Cardiac muscle cell (in vitro differentiated cells and primary cell): ENCODE data around the gene LEUTX. TPM values are rescaled to one million over a fixed set of nuclear protein-coding genes. Genes with fewer than 3 reads are reported as not detected.

Experiments used
- DNase-seq, 2 donors: peaks; one replicate each; pipeline versions ENCODE4 v3.0.0 to v3.0.0-alpha.2; 2010 to 2017; ENCODE audit warnings: low read depth in 1 of 2, low spot score in 1 of 2
- H3K27ac ChIP-seq: fragments of 200-600 bp; sonication (generic); 2 replicates; pipeline ENCODE4 v1.5.1; 2016
- H3K27me3 ChIP-seq: fragments of 200-600 bp; sonication (generic); 2 replicates; pipeline ENCODE4 v1.6.0; 2016; ENCODE audit warnings: control low read depth
- H3K36me3 ChIP-seq: fragments of 200-600 bp; sonication (generic); 2 replicates; pipeline ENCODE4 v1.5.1; 2016; ENCODE audit warnings: control low read depth
- H3K4me1 ChIP-seq: fragments of 200-600 bp; sonication (generic); 2 replicates; pipeline ENCODE4 v1.8.1; 2017; ENCODE audit warnings: low read depth, mild to moderate bottlenecking, mixed run types
- H3K4me3 ChIP-seq: fragments of 200-600 bp; sonication (generic); 2 replicates; pipeline ENCODE4 v1.5.1; 2016; ENCODE audit warnings: mild to moderate bottlenecking
- H3K9me3 ChIP-seq: fragments of 200-600 bp; sonication (generic); 2 replicates; pipeline ENCODE4 v1.5.1; 2017; ENCODE audit warnings: low read depth, mild to moderate bottlenecking, control low read depth
- polyA plus RNA-seq: library from polyadenylated mRNA; unstranded; fragments of >200 nt; fragmentation: Nextera tagmentation; extraction: Ambion mirVana; gene quantifications from 2 replicates; pipeline ENCODE4 v1.2.1, GENCODE V29; 2016
- total RNA-seq: library from RNA; depleted of rRNA; stranded (reverse); fragments of >200 nt; gene quantifications from 2 replicates; pipeline ENCODE4 v1.2.3, GENCODE V29; 2016
- TF ChIP-seq, protein P1 (sequence below): IDR thresholded peaks from 2 replicates; pipeline ENCODE4 v1.5.1; 2012; ENCODE audit warnings: low read depth, mild to moderate bottlenecking, low read length

The LEUTX gene
- total and polyA plus RNA-seq, 2 experiments from 2014 or later, result not detected

DNA sequence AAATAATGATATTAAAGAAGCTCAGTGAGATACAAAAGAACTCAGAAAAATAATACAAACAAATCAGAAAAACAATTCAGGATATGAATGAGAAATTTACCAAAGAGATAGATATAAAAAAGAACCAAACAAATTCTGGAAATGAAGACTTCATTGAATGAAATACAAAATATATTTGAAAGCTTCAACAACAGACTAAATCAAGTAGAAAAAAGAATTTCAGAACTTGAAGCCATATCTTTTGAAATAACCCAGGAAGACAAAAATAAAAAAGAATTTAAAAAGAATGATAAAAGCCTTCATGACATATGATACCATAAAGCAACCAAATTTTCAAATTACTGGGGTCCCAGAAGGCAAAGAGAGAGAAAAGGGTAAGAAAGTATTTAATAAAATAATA lies 9.6 kb downstream of the LEUTX start:
- H3K36me3 ChIP-seq, result no peaks in the 10 kb centered on the region
- TF ChIP-seq, protein P1, sequence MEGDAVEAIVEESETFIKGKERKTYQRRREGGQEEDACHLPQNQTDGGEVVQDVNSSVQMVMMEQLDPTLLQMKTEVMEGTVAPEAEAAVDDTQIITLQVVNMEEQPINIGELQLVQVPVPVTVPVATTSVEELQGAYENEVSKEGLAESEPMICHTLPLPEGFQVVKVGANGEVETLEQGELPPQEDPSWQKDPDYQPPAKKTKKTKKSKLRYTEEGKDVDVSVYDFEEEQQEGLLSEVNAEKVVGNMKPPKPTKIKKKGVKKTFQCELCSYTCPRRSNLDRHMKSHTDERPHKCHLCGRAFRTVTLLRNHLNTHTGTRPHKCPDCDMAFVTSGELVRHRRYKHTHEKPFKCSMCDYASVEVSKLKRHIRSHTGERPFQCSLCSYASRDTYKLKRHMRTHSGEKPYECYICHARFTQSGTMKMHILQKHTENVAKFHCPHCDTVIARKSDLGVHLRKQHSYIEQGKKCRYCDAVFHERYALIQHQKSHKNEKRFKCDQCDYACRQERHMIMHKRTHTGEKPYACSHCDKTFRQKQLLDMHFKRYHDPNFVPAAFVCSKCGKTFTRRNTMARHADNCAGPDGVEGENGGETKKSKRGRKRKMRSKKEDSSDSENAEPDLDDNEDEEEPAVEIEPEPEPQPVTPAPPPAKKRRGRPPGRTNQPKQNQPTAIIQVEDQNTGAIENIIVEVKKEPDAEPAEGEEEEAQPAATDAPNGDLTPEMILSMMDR, result no peak
- no peaks in the 10 kb centered on the region for H3K9me3 ChIP-seq
- H3K4me3 ChIP-seq, result no peak overlapping the region
- no peak for DNase-seq
- no peaks in the 10 kb centered on the region for H3K27me3 ChIP-seq
- H3K27ac ChIP-seq, result no peak overlapping the region
- H3K4me1 ChIP-seq, result no peaks in the 10 kb centered on the region

DNA sequence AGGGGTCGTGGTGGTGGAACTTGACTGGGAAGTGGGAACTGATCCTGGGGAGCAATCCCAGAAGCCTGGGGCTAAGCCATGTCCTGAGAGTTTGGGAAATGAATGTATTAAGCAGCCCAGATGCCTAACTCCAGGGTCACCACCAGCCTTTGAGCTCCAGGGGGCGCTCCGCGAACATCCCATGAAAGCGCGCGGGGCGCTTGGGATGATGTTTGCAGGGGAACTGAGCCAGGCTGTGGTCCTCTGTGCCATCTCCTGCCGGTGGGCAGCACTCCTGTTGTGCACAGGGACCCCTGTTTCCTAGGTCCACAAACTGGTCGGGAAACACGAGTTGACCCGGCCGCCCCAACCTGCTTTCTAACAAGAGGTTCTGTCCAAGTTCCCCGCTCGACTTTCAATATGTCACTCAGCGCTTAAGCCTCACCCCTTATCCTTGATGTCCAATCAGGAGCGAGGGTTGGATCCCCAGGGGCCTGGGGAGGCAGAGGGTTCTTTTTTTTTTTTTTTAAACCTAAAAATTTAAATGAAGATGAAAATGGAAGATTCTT lies 14.4 kb downstream of the LEUTX start:
- TF ChIP-seq, protein P1, result peak; percentile 98
- Histone ChIP-seq H3K27me3 (no peaks in the 10 kb centered on the region), H3K4me3 (peak overlapping the region; percentile 34), H3K36me3 (no peaks in the 10 kb centered on the region), H3K9me3 (no peaks in the 10 kb centered on the region), H3K27ac (no peak overlapping the region), H3K4me1 (no peaks in the 10 kb centered on the region)
- peak; percentile 81 to 90 for DNase-seq

DNA sequence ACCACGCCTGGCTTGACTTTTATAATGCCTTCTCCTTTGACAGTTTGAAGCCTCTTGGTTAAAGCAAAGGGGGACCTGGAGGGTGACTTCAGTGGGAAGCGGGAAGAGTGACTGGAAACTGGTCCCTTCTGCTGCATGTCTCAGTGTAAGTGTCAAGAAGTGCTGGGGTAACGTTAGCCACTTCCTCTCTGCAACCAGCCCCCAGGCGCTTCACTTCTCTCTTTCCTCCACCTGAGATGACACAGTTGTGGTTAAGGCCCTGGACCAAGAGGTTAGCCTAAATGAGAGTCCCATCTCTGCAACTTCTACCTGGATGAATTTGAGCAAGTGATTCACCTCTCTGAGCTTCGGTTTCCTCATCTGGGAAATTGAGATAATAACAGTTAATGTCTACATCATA lies 16.3 kb downstream of the LEUTX start:
- no peaks in the 10 kb centered on the region for H3K27me3 ChIP-seq
- H3K9me3 ChIP-seq, result no peaks in the 10 kb centered on the region
- no peak for DNase-seq
- H3K4me1 ChIP-seq, result no peaks in the 10 kb centered on the region
- no peak overlapping the region for H3K27ac ChIP-seq
- H3K36me3 ChIP-seq, result no peaks in the 10 kb centered on the region
- TF ChIP-seq, protein P1, result no peak
- H3K4me3 ChIP-seq, result no peak overlapping the region

DNA sequence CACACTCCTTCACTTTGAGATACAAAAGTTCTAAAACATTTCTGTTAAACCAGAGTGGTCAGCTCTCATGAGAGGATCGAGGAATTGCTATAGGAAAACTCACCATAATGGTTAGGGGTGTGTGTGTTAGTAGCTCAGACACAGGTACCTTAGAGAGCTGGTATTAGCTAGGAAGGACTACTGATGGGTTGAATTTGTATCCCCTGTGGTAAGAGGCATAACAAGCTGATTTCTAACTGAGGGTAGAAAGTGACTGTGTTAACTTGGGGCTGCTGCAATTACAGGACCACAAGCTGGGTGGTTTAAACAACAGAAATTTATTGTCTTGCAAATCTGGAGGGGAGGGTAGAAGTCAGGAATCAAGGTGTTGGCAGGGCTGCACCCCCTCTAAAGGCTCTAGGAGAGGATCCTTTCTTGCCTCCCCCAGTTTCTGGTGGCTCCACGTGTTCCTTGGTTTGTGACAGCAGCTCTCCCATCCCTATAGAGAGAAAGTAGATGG lies 17.4 kb downstream of the LEUTX start:
- no peak for DNase-seq
- Histone ChIP-seq H3K36me3 (no peaks in the 10 kb centered on the region), H3K9me3 (no peaks in the 10 kb centered on the region), H3K4me1 (no peaks in the 10 kb centered on the region), H3K27me3 (no peaks in the 10 kb centered on the region), H3K4me3 (no peak overlapping the region), H3K27ac (no peak overlapping the region)
- TF ChIP-seq, protein P1, result no peak

DNA sequence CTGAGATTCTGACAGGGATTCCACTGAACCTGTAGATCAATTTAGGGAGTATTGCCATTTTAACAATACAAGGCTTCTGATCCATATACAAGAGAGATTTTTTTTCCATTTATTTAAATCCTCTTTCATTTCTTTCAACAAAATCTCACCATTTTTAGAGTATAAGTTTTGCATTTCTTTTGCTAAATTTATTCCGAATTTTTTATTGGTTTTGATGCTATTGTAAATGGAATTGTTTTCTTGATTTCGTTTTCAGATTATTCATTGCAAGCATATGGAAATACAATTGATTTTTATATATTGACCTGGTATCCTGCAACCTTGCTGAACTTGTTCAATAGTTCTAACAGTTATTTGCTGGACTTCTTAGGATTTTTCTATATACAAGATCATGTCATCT lies 18.4 kb downstream of the LEUTX start:
- H3K36me3 ChIP-seq, result no peaks in the 10 kb centered on the region
- no peak overlapping the region for H3K27ac ChIP-seq
- no peak overlapping the region for H3K4me3 ChIP-seq
- H3K27me3 ChIP-seq, result no peaks in the 10 kb centered on the region
- no peak for DNase-seq
- no peaks in the 10 kb centered on the region for H3K4me1 ChIP-seq
- TF ChIP-seq, protein P1, result no peak
- no peaks in the 10 kb centered on the region for H3K9me3 ChIP-seq
